Naive thymus-derived CD4-positive, alpha-beta T cell (primary cell): ENCODE results near the gene SPNS2. TPM values are rescaled to one million over a fixed set of nuclear protein-coding genes. Genes with fewer than 3 reads are reported as not detected.
A peak's percentile ranks its signal among the peaks of the same experiment; 100 is the strongest.
"Not testable (repeated sequence)": the region's sequence is repeated elsewhere in the genome, so short reads cannot be mapped to it uniquely, and the experiment has no call there.

Experiments
- ATAC-seq: fragments of 150-1000 bp; cut with Tn5 transposase; 2 replicates; pipeline ENCODE4 v1.10.0; 2021; ENCODE audit warnings: mild to moderate bottlenecking, moderate library complexity
- CTCF ChIA-PET: fragments of 350-600 bp; sonication (Branson Sonifier 250); formaldehyde crosslinking; loops from one replicate; lab custom pipeline; 2021; ENCODE audit warnings: antibody characterized with exemption; lab: Charles Lee
- POLR2A ChIA-PET: fragments of 350-600 bp; sonication (Branson Sonifier 250); formaldehyde crosslinking; loops from one replicate; lab custom pipeline; 2021; ENCODE audit warnings: antibody characterized with exemption, inconsistent platforms; lab: Charles Lee
- DNase-seq, 9 donors: peaks; one replicate each; pipeline versions ENCODE4 v3.0.0 to v3.0.0-alpha.2; 2020 to 2022; ENCODE audit warnings: mixed read lengths in 1 of 9
- H3K27ac ChIP-seq: one replicate; pipeline ENCODE4 v1.7.0; 2013; ENCODE audit warnings: mild to moderate bottlenecking, low read depth, low read length, moderate library complexity
- H3K27me3 ChIP-seq, 2 donors: one replicate each; pipeline ENCODE4 v1.7.0; 2013; ENCODE audit warnings: low read length in 2 of 2, mild to moderate bottlenecking in 2 of 2, moderate library complexity in 2 of 2; ENCODE audit not compliant: control insufficient read depth in 2 of 2, insufficient read depth in 2 of 2
- H3K36me3 ChIP-seq, 3 experiments: 1 replicate in 2 of 3; 2 replicates in 1 of 3; pipeline ENCODE4 v1.7.0; 2013; ENCODE audit warnings: low read length in 3 of 3, mild to moderate bottlenecking in 3 of 3, moderate library complexity in 1 of 3; ENCODE audit not compliant: insufficient read depth in 3 of 3, control insufficient read depth in 2 of 3
- H3K4me1 ChIP-seq, 2 donors: one replicate each; pipeline ENCODE4 v1.7.0; 2013; ENCODE audit warnings: low read length in 2 of 2, mild to moderate bottlenecking in 2 of 2, moderate library complexity in 1 of 2; ENCODE audit not compliant: control insufficient read depth in 2 of 2, insufficient read depth in 2 of 2
- H3K4me3 ChIP-seq: 2 replicates; pipeline ENCODE4 v1.7.0; 2013; ENCODE audit warnings: mild to moderate bottlenecking, low read length
- H3K9me3 ChIP-seq, 3 experiments: 1 replicate in 2 of 3; 2 replicates in 1 of 3; pipeline ENCODE4 v1.7.0; 2013; ENCODE audit warnings: low read length in 3 of 3; ENCODE audit not compliant: control insufficient read depth in 2 of 3
- H3K27ac Mint-ChIP-seq, 9 donors: one replicate each; pipeline ENCODE4 v1.8.0; 2020 to 2022; ENCODE audit warnings: mixed read lengths in 9 of 9, mild to moderate bottlenecking in 8 of 9, moderate library complexity in 5 of 9, inconsistent platforms in 2 of 9
- H3K27me3 Mint-ChIP-seq, 5 donors: one replicate each; pipeline ENCODE4 v1.8.0; 2021 to 2022; ENCODE audit warnings: mixed read lengths in 5 of 5, mild to moderate bottlenecking in 1 of 5
- H3K36me3 Mint-ChIP-seq, 5 donors: one replicate each; pipeline ENCODE4 v1.8.0; 2020 to 2022; ENCODE audit warnings: mixed read lengths in 5 of 5, mild to moderate bottlenecking in 3 of 5, inconsistent platforms in 1 of 5
- H3K4me1 Mint-ChIP-seq, 7 donors: one replicate each; pipeline ENCODE4 v1.8.0; 2020 to 2022; ENCODE audit warnings: mixed read lengths in 7 of 7, mild to moderate bottlenecking in 3 of 7, inconsistent platforms in 1 of 7
- H3K4me3 Mint-ChIP-seq, 10 donors: one replicate each; pipeline ENCODE4 v1.8.0; 2020 to 2022; ENCODE audit warnings: mild to moderate bottlenecking in 10 of 10, mixed read lengths in 10 of 10, moderate library complexity in 6 of 10, inconsistent platforms in 2 of 10
- H3K9me3 Mint-ChIP-seq, 11 donors: one replicate each; pipeline ENCODE4 v1.8.0; 2020 to 2022; ENCODE audit warnings: mixed read lengths in 11 of 11, mild to moderate bottlenecking in 4 of 11, inconsistent platforms in 1 of 11, moderate library complexity in 1 of 11
- intact Hi-C, 2 donors: fragments of 100-400 bp; cut with micrococcal nuclease; formaldehyde crosslinking; loops; one replicate each; pipeline ENCODE4 v1.15.1; 2023
- polyA plus RNA-seq, 2 donors: library from polyadenylated mRNA; unstranded; fragments of 300-500 nt; fragmentation: Illumina TruSeq; gene quantifications; one replicate each; pipeline ENCODE4 v1.2.3, GENCODE V29; 2021
- total RNA-seq, 6 experiments: library from RNA in 5 of 6; stranded (reverse) in 5 of 6; gene quantifications; 1 replicate in 5 of 6; 2 replicates in 1 of 6; pipeline ENCODE4 v1.2.3 and lab custom pipeline; 2021 to 2026

Gene SPNS2
- total and polyA plus RNA-seq, 7 experiments from 2014 or later = 0.19 to 0.56 (median 0.50) TPM; not detected in 3

DNA sequence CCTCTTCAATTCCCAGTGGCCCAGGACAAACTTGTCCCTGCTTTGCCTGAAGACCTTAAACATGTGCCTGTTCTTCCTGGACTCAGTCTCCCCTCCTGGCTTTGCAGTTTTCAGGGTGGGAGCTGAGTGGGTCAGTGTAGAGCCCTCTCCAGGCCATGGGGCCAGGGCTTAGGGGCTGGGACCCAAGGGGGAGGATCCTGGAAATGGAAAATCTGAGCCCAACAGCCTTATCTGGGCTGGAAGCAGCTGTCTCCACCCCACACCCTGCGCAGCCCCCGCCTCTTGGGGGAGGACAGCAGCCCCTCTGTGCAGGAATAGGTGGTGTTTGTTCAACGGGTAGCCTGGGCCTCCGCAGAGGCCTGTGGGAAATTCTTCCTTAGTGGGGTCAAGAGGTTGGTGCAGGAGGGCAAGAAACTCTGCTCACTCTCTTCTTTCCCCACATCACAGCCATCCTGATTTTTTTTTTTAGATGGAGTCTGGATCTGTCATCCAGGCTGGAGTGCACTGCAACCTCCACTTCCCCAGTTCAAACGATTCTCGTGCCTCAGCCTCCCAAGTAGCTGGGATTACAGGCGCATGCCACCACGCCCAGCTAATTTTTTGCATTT, 78.8 kb downstream of the SPNS2 start:
- DNase-seq (no peak), ATAC-seq (no peak)
- peaks cover 0 to 2% (median 0%) of the 10 kb centered on the region in 11 donors for H3K9me3 Mint-ChIP-seq
- H3K4me1 Mint-ChIP-seq = peaks cover 0 to 16% (median 5%) of the 10 kb centered on the region in 7 donors
- Histone ChIP-seq H3K36me3 (no peaks in the 10 kb centered on the region), H3K27ac (no peak overlapping the region), H3K4me1 (no peaks in the 10 kb centered on the region), H3K4me3 (no peak overlapping the region), H3K9me3 (no peaks in the 10 kb centered on the region), H3K27me3 (no peaks in the 10 kb centered on the region)
- H3K27ac Mint-ChIP-seq = no peak overlapping the region
- ChIA-PET CTCF (no interaction called here), POLR2A (no interaction called here)
- peaks cover 0 to 35% (median 9%) of the 10 kb centered on the region in 5 donors for H3K27me3 Mint-ChIP-seq
- H3K4me3 Mint-ChIP-seq = no peak overlapping the region
- H3K36me3 Mint-ChIP-seq = no peaks in the 10 kb centered on the region
- intact Hi-C loops = no loop called here

DNA sequence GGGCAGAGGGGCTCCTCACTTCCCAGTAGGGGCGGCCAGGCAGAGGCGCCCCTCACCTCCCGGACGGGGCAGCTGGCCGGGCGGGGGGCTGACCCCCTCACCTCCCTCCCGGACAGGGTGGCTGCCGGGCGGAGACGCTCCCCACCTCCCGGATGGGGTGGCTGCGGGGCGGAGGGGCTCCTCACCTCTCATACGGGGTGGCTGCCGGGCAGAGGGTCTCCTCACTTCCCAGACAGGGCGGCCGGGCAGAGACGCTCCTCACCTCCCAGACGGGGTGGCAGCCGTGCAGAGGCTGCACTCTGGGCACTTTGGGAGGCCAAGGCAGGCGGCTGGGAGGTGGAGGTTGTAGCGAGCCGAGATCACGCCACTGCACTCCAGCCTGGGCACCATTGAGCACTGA, 79.7 kb downstream of the SPNS2 start:
- POLR2A ChIA-PET, H3K9me3 ChIP-seq, ATAC-seq, H3K4me1 ChIP-seq, DNase-seq, H3K27me3 ChIP-seq, H3K9me3 Mint-ChIP-seq, H3K27ac ChIP-seq, H3K36me3 ChIP-seq, H3K36me3 Mint-ChIP-seq, H3K27ac Mint-ChIP-seq, intact Hi-C loops, H3K4me1 Mint-ChIP-seq, H3K4me3 ChIP-seq, H3K4me3 Mint-ChIP-seq: not testable (repeated sequence)
- CTCF ChIA-PET = interaction anchor here (0.6 kb wide), 1 partner anchor 197 kb away, joined by 3 read pairs; no protein-coding TSS in a partner anchor
- peaks cover 3 to 36% (median 18%) of the 10 kb centered on the region in 5 donors for H3K27me3 Mint-ChIP-seq

DNA sequence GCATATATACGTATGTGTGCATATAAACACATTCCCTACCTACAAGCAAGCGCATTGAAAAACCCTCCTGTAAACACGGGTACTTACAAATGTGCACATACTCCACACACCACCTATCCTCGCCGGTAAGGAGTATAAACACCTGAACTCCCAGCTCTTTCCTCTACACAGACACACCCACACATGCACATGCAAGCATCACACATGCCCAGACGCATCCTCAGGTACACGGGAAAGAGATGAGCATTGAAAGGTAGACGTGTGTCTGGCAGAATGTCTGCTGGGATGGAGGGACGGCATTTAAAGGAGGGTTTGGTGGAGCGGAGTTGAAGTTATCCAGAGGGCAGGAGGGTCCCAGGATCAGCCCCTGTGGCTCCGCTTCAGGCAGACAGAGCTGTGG, 81.0 kb downstream of the SPNS2 start:
- no peaks in the 10 kb centered on the region for H3K36me3 ChIP-seq
- H3K9me3 Mint-ChIP-seq = peaks cover 0 to 2% (median 0%) of the 10 kb centered on the region in 11 donors
- H3K4me1 Mint-ChIP-seq = peaks cover 2 to 8% (median 4%) of the 10 kb centered on the region in 7 donors
- ChIA-PET POLR2A (no interaction called here), CTCF (interaction anchor here (0.5 kb wide), 1 partner anchor 290 kb away, joined by 4 read pairs; no protein-coding TSS in a partner anchor)
- H3K36me3 Mint-ChIP-seq = no peaks in the 10 kb centered on the region
- intact Hi-C loops = no loop called here
- peaks cover 11 to 40% (median 25%) of the 10 kb centered on the region in 5 donors for H3K27me3 Mint-ChIP-seq
- no peak overlapping the region for H3K4me3 Mint-ChIP-seq
- peaks cover 0 to 5% of the 10 kb centered on the region in 2 donors for H3K27me3 ChIP-seq
- no peaks in the 10 kb centered on the region for H3K9me3 ChIP-seq
- no peak overlapping the region for H3K27ac Mint-ChIP-seq
- no peak overlapping the region for H3K4me3 ChIP-seq
- ATAC-seq (no peak), DNase-seq (no peak)
- no peaks in the 10 kb centered on the region for H3K4me1 ChIP-seq
- H3K27ac ChIP-seq = no peak overlapping the region

DNA sequence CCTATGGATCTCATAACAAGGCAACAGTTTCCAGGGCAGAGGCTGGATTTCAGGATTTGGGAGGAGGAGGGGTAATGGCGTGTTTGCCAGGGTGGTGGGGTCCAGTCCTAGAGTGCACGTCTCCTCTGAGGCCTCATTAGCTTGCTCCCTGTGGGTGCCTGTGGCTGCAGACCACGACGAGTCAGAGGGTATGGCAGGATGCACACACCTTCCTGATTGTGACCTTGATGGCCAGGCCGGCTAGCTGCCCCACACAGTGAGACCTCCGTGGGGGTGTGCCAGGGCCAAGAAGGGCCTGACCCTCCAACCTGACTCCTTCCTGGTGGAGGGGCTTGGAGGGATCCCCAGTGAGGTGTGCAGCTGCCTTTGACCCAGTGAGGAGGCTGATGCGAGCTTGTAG, 81.6 kb downstream of the SPNS2 start:
- H3K27ac ChIP-seq = no peak overlapping the region
- Mint-ChIP-seq H3K27ac (no peak overlapping the region), H3K36me3 (no peaks in the 10 kb centered on the region), H3K4me1 (peaks cover 2 to 10% (median 5%) of the 10 kb centered on the region in 7 donors), H3K4me3 (no peak overlapping the region), H3K27me3 (peaks cover 14 to 38% (median 27%) of the 10 kb centered on the region in 5 donors), H3K9me3 (peaks cover 0 to 2% (median 0%) of the 10 kb centered on the region in 11 donors)
- ChIA-PET POLR2A (no interaction called here), CTCF (no interaction called here)
- H3K36me3 ChIP-seq = no peaks in the 10 kb centered on the region
- H3K27me3 ChIP-seq = peaks cover 0 to 5% of the 10 kb centered on the region in 2 donors
- H3K4me3 ChIP-seq = no peak overlapping the region
- intact Hi-C loops = no loop called here
- no peaks in the 10 kb centered on the region for H3K4me1 ChIP-seq
- ATAC-seq (no peak), DNase-seq (no peak)
- no peaks in the 10 kb centered on the region for H3K9me3 ChIP-seq

DNA sequence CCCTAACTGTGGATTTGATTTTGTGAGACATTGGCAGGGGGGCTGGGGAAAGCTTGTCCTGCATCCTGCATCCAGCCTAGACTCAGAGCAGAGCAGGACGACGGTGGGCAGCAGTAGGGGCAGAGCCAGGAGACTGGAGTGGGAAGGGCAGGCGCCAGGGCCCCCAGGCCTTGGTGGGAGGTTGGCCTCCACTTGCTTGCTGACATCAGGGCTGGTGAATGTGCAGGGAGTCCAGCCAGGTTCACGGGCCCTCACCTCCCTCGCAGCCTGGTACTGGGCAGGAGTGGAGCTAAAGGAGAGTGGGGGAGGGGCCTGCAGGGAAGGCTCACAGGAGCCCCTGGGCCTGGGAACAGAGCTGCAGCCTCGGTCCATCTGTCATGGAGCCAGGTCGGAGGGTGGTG, 83.4 kb downstream of the SPNS2 start:
- Histone ChIP-seq H3K4me3 (no peak overlapping the region), H3K4me1 (no peaks in the 10 kb centered on the region), H3K9me3 (no peaks in the 10 kb centered on the region), H3K27ac (no peak overlapping the region), H3K36me3 (no peaks in the 10 kb centered on the region), H3K27me3 (peaks cover 0 to 5% of the 10 kb centered on the region in 2 donors)
- Mint-ChIP-seq H3K36me3 (no peaks in the 10 kb centered on the region), H3K4me3 (no peak overlapping the region), H3K27me3 (peaks cover 27 to 50% (median 34%) of the 10 kb centered on the region in 5 donors), H3K27ac (no peak overlapping the region), H3K9me3 (peaks cover 0 to 2% (median 0%) of the 10 kb centered on the region in 11 donors), H3K4me1 (peaks cover 2 to 11% (median 5%) of the 10 kb centered on the region in 7 donors)
- ChIA-PET POLR2A (no interaction called here), CTCF (no interaction called here)
- no peak for DNase-seq
- intact Hi-C loops = no loop called here
- no peak for ATAC-seq

DNA sequence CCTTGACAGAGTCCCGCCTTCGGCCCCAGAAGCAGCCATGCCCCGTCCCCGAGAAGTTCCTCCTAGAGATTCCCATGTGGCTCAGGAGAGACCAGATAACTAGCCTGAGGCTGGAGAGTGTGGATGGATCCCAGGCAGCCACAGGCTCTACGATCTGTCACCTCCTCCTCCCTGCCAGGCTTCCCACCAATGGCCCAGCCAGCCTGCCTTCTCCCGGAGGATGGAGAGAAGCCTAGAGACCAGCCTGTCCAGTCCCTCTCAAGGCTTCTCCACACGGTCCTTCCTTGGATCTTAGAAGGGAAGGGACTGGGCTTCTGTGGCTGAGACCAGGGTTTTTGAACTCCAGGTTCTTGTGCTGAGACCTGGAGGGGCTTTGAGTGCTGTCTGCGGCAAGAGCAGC, 84.0 kb downstream of the SPNS2 start:
- Mint-ChIP-seq H3K4me3 (no peak overlapping the region), H3K36me3 (no peaks in the 10 kb centered on the region), H3K27me3 (peaks cover 27 to 50% (median 34%) of the 10 kb centered on the region in 5 donors), H3K27ac (no peak overlapping the region), H3K9me3 (peaks cover 0 to 2% (median 0%) of the 10 kb centered on the region in 11 donors), H3K4me1 (peaks cover 2 to 11% (median 5%) of the 10 kb centered on the region in 7 donors)
- intact Hi-C loops = no loop called here
- ChIA-PET CTCF (no interaction called here), POLR2A (no interaction called here)
- no peaks in the 10 kb centered on the region for H3K4me1 ChIP-seq
- no peak overlapping the region for H3K27ac ChIP-seq
- DNase-seq (no peak), ATAC-seq (no peak)
- peaks cover 0 to 5% of the 10 kb centered on the region in 2 donors for H3K27me3 ChIP-seq
- no peak overlapping the region for H3K4me3 ChIP-seq
- no peaks in the 10 kb centered on the region for H3K9me3 ChIP-seq
- no peaks in the 10 kb centered on the region for H3K36me3 ChIP-seq

DNA sequence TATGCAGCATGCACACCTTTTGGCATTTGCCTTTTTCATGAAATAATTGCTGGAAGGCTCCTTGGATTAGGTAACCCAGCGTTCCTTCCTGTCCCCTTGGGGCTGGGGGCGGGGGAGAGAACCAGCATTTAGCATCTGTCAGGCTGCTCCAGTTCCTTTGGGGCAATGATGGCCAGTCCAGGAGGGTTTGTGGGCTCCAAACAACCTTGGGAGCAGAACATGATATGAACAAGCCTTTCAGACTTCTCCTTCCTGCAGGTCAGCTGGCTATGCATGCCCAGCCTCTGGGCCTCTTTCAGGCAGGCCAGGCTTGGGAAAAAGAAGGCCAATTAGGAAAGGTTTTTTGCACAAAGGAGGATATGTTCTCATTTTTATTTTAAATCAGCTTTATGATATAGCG, 84.5 kb downstream of the SPNS2 start:
- DNase-seq = no peak
- H3K4me1 Mint-ChIP-seq = peaks cover 2 to 11% (median 5%) of the 10 kb centered on the region in 7 donors
- H3K4me3 Mint-ChIP-seq = peak overlapping the region in 6 of 10 donors; percentile 42 to 85 (median 76)
- no peaks in the 10 kb centered on the region for H3K36me3 Mint-ChIP-seq
- Histone ChIP-seq H3K9me3 (no peaks in the 10 kb centered on the region), H3K27me3 (peaks cover 0 to 5% of the 10 kb centered on the region in 2 donors), H3K36me3 (no peaks in the 10 kb centered on the region), H3K4me1 (no peaks in the 10 kb centered on the region), H3K4me3 (no peak overlapping the region), H3K27ac (no peak overlapping the region)
- no peak for ATAC-seq
- H3K27me3 Mint-ChIP-seq = peaks cover 27 to 50% (median 34%) of the 10 kb centered on the region in 5 donors
- H3K9me3 Mint-ChIP-seq = peaks cover 0 to 2% (median 0%) of the 10 kb centered on the region in 11 donors
- H3K27ac Mint-ChIP-seq = no peak overlapping the region
- CTCF ChIA-PET = no interaction called here
- intact Hi-C loops = no loop called here
- POLR2A ChIA-PET = no interaction called here
